Bronchial epithelial cell (primary cell): ENCODE data around the gene SSTR3. TPM values are rescaled to one million over a fixed set of nuclear protein-coding genes. Genes with fewer than 3 reads are reported as not detected.

Experiments
- DNase-seq: peaks from one replicate; pipeline ENCODE4 v3.0.0-alpha.2; 2010; ENCODE audit warnings: low read depth
- FAIRE-seq: peaks from 2 replicates; lab custom pipeline; 2011; peaks lifted over from hg19 to GRCh38; lab: Jason Lieb, UNC
- H3K27me3 ChIP-seq: 2 replicates; pipeline ENCODE4 v1.5.1; 2011; ENCODE audit warnings: low read length; ENCODE audit not compliant: control insufficient read depth, insufficient read depth
- H3K36me3 ChIP-seq: 2 replicates; pipeline ENCODE4 v1.5.1; 2011; ENCODE audit warnings: low read length; ENCODE audit not compliant: control insufficient read depth, insufficient read depth
- H3K4me3 ChIP-seq: 2 replicates; pipeline ENCODE4 v1.5.1; 2011; ENCODE audit warnings: mild to moderate bottlenecking, low read depth, low read length, control low read depth
- CTCF ChIP-seq: IDR thresholded peaks from 2 replicates; pipeline ENCODE4 v1.5.1; 2011; ENCODE audit warnings: mild to moderate bottlenecking, moderate library complexity, low read length, control low read depth, inconsistent platforms; ENCODE audit not compliant: insufficient read depth, severe bottlenecking
- total RNA-seq: library from RNA; depleted of rRNA; stranded (reverse); fragments of >200 nt; gene quantifications from 2 replicates; pipeline ENCODE4 v1.2.1, GENCODE V29; 2014

The SSTR3 gene
- total RNA-seq, 1 donor from 2014 or later: not detected

DNA sequence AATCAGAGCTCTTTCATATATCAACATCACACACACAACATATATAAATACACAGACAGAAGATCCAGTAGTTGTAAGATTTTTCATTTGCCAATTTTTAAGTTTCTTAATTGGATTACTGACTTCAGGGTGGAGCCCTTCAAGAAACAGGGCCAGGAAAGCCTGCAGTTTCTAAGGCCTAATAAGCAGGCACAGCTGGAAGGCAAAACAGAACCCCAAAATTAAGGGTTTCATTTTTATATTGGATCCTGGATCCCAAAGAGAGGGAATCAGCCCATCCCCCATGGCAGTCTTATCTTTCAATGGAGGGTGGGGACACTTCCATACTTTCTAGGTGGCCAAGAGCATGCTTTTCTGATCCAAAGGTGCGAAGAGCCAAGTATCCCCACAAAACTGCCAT is 19.5 kb downstream of the SSTR3 start:
- H3K36me3 ChIP-seq: no peaks in the 10 kb centered on the region
- no peak for FAIRE-seq
- no peak for DNase-seq
- TF ChIP-seq CTCF: no peak
- H3K27me3 ChIP-seq: no peaks in the 10 kb centered on the region
- no peak overlapping the region for H3K4me3 ChIP-seq

- FAIRE-seq (no peak), DNase-seq (no peak)
- Histone ChIP-seq H3K36me3 (no peaks in the 10 kb centered on the region), H3K27me3 (no peaks in the 10 kb centered on the region), H3K4me3 (no peak overlapping the region)
- TF ChIP-seq CTCF: no peak
Observed at GRCh38 chr22:37192204-37192603, 20.1 kb downstream of the SSTR3 start.

DNA sequence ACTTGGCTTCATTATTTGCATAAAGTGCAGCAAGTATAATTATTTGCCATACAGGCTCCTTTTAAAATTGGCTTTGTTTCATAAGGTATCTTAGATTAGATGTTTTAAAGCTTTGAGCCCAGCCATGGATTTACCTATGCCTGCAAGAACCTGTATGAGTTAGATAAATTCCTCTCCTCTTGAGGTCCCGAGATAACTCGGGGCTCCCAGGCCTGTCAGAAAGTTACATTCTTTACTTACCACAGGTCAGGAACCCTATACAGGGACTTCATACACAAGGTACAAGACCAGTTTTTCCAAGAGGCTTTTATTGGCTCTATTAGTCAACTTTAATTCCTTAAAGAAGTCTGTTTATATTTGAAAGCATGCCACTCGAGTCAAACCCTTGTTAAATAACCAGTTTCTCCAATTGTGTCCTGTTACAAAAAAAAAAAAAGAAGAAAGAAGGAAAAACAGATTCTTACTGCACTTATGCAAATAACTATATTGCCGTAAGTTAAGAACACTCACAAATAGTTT is 22.0 kb downstream of the SSTR3 start:
- TF ChIP-seq CTCF: no peak
- FAIRE-seq (no peak), DNase-seq (peak; percentile 16)
- Histone ChIP-seq H3K36me3 (no peaks in the 10 kb centered on the region), H3K4me3 (no peak overlapping the region), H3K27me3 (no peaks in the 10 kb centered on the region)

- Histone ChIP-seq H3K27me3 (no peaks in the 10 kb centered on the region), H3K4me3 (no peak overlapping the region), H3K36me3 (no peaks in the 10 kb centered on the region)
- no peak for TF ChIP-seq CTCF
- DNase-seq: peak; percentile 92
- FAIRE-seq: no peak
Observed at GRCh38 chr22:37188901-37189466, 23.3 kb downstream of the SSTR3 start.

GRCh38 chr22:37187891-37188761 is 24.2 kb downstream of the SSTR3 start, which contains the start of gene C1QTNF6:
TSS of gene C1QTNF6 (minus strand) at chr22:37188247. CDS start at chr22:37188213, 34 bp downstream.
- TF ChIP-seq CTCF: no peak
- DNase-seq: peak; percentile 73
- H3K36me3 ChIP-seq: no peaks in the 10 kb centered on the region
- H3K4me3 ChIP-seq: peak within 1 kb of the TSS; percentile 31
- FAIRE-seq: peak; percentile 36
- H3K27me3 ChIP-seq: no peaks in the 10 kb centered on the region
